CD4-positive, alpha-beta T cell treated with Interleukin-15 for 1 hour (primary cell): ENCODE measurements around the gene GALNT14.

Experiments used
- DNase-seq: peaks from one replicate; pipeline ENCODE4 v3.0.0-alpha.2; 2020

Gene GALNT14

DNA sequence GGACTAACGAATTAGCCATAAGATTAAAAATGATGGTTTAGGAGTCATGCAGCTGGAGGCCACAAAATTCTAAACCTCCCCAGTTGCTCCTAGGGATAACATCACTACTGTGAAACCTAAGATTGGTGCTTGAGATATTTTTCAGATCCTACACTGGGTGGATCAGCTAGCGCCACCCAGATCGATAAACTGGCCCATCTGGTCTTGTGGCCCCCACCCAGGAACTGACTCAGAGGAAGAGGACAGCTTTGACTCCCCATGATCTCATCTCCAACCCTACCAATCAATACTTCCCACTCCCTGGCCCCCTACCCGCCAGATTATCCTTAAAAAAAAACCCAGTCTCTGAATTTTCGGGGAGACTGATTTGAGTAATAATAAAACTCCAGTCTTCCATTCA, 5.5 kb downstream of the GALNT14 start:
- no peak for DNase-seq

DNA sequence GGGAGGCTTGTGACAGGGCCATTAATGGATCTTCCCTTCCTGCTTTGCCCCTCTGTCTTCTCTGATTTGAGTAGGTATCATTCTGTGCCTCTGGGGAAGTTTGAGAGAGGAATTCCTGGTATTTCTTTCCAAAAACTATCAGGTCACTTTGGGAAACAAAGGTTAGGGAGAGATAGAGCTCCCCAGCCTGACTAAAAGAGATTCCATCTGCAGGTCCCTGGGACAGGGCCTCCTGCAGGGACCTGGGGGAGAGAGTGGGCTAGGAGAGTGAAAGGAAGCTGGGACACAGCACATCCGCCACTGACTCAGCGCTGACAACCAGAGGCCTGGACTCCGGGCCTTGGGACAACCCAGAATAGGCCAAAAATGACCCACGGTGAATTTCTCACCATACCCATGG, 6.4 kb downstream of the GALNT14 start:
- DNase-seq = no peak

DNA sequence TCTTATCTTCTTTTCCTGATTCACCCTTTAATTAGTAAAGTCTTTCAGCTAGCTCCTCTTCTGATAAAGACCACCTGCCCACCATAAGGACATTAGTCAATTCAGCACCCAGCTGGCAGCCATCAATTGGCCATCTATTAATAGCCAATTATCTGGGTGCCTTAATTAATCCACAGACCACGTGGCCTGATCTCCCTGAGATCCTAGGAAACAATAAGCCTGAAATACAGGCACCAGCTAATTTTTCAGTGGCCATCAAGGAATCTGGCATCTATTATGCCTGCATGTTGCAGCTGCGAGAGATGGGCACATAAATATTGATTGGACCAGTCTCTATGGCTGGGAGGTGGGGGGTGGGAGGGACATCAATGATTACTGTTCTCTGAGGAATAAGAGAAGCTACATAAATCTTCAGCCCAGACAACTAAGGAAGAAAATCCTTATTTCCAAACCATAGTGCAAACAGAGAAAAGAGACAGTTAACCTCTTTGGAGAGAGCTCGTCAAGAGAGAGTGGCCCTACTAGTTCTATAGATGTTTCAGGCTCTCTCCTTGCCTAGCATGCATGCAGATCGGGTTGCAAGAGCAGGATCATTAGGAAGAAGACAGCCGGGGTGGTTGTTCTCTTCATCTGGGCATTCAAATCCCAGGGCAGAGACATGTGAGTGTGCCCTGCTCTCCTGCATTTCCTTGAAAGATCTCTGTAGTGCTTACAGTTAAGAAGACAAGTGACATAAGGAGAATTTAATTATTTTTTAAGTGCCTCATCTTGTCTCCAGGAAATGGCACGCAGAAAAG, 8.7 kb downstream of the GALNT14 start:
- DNase-seq = no peak

DNA sequence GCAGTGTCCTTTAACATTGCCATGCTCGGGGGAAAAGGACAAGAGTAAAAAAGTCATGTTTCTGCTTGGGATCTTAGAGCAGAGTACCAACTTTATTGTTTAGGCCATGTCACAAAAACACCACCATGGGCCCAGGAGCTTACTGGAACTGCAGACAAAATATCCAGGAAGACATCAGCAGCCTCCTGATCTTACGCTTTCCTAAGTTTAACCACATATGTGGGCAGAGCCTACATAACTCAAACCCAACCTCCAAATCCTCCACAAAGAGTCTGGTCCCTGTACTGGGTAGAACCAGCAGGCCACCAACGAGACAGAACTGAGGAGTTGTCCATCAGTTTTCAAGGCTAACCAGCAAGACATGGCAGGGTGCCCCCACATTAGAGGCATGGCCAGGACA, 10.3 kb downstream of the GALNT14 start:
- DNase-seq = no peak

DNA sequence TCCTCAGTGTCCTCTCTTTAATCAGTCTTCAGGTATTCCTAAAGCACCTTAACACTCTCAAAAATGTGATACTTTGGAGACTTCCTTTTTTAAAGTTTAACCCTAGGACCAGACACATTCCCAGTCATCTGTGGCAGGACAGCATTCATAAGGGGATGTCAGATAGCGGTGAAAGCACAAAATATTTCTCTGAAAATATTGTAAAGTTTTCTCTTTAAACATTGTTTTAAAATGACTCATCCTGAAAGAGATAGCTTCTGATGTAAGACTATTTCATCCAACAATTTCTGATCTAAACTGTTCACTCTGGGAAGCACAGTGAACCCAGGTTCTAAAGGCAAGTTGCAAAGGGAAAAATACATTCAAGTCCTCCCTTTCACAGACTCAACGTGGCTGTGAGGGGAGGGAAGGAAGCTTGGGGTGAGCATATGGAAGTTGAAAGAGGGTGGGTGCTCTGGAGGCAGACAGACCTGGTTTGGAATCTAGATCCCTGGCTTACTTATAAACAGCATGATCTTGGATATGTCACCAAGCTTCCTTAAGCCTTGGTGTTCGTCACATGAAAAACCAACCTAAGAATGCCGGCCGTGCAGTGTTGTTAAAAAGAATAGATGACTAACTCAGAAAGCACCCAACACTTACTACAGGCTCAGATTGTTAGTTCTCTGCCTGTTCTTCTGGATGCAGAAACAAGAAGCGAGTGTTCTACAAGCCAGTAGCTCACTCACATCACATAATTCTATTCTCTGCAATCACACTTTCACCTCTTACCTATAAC, 12.1 kb downstream of the GALNT14 start:
- DNase-seq = no peak

DNA sequence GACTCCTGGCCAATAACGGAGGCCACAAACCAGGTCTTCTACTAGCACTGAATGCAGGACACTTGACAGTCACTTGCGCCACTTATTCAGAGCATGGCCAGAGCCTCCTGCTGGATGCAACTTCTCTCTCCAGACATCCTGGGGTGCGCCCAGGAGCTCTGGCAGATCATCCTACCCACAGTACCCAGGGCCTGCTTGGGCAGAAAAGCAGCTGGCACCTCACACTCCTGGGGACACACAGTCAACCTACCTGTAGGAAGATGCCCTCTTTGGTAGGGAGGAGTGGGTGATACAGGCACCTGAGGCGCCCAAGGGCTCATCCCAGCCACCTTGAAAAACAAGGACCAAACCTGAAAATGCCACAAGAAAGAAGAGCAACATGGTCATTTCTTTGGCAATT, 13.3 kb downstream of the GALNT14 start:
- no peak for DNase-seq

DNA sequence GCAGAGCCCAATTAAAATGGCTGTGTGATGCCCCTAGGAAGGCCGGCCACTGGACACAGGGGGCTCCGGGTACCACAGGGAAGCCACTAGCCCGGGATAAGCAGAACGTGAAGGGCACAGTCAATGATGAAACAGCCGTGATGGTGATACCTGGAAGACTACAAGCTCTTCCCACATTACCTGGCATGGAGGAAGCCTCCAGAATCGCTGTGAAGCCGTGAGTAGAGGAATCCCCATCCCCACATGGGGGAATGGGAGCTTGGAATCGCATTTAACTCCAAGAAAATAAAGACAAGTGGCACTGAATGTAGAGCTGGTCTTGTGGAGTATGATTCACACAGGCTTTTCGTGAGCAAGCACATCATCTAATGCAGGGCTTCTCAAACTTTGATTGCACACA, 16.1 kb downstream of the GALNT14 start:
- DNase-seq = no peak

DNA sequence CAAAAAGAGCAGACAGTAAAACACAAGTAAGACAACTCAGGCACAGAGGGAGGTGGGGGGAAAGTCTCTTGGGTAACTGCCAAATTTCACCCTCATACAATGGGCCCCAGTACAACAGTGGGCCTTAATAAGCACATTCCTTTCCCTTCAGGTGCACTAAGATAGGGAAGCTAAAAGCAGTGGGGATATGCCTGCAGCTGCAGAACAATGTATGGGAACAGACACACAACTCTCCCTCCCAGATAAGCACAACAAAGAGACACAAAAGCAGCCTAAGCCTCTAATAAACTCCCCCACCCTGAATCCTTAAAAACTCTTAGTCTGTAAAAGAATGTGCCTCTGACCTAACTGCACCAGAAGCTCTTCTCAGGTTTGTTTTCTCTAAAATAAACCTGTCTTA, 24.5 kb downstream of the GALNT14 start:
- no peak for DNase-seq

DNA sequence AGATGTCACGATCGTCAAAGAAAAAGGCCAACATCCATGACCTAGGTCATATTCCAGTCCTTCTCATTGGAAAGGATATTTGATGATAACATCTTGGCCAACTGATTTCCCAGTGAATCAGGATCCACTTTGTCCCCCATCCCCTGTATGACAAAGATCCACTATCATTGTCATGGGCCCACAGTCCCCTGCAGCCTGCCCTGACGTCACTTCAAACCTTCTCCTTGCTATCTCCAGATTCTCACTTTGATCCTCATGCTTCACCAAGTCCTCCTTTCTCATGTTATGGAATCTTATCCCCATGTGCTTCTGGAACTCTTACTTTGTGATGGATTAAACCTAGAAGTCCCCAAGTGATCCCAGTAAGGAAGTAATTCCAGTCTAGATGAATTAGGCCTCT, 25.7 kb downstream of the GALNT14 start:
- DNase-seq = no peak

DNA sequence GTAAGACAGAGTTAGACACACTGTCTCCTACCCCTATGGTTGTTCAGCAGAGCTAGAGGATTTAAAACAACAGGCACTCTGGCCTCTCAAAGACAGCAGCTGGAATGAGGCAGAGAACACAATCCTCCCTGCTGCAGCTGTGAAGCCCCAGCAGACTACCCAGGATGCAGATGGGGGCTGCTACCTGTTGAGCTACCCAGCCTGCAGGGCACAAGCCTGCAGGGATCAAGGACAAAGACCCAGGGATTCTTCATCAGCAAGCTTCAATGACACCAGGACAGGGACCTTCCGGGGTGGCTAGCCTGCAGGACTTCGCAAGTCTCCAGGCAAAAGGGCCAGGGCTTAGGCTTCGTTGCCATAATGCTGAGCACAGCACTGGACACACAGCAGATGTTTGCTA, 27.2 kb downstream of the GALNT14 start:
- DNase-seq = no peak

DNA sequence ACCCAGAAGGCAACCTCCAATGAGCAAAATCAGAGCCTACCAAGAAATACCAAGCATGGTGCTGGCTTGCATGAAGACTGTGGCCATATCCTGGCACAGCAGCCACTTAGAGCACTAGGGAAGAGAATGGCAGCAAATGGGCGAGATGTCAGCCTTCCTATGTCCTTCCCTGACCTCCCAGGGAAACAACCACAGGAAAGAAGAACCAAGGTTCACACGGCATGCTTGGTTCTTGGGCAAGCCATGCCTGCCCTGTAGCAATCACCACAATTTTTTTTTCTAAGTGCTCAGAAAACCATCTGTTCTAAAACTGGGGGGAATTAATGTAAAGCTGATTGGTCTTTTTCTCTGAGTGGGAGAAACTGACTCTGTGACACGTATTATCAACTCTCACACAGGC, 27.8 kb downstream of the GALNT14 start:
- no peak for DNase-seq

DNA sequence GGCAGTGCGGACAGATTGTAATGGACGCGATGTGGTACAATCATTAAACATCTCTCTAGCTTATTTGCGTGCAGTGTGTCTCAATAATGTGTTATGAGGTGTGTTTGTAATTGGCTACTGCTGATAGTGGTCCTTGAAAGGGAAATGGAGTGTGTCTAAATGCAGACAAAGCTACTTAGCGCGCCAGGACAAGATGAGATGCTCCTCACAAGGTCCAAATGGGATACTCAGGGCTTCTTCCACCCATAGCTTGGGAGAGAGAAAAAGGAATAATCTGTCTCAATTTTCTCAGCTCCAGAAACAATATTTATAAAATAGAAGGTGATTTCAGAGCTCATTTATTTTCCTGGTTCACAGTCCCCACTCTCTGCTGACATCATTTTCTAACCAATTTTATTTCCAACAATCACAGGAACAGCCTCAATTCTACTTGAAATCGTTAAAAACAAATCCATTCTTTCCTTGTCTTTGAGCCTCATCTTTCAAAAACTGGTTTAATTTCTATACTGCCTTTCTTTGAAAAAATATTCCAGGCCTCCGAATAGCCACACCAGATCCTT, 28.5 kb downstream of the GALNT14 start:
- no peak for DNase-seq

DNA sequence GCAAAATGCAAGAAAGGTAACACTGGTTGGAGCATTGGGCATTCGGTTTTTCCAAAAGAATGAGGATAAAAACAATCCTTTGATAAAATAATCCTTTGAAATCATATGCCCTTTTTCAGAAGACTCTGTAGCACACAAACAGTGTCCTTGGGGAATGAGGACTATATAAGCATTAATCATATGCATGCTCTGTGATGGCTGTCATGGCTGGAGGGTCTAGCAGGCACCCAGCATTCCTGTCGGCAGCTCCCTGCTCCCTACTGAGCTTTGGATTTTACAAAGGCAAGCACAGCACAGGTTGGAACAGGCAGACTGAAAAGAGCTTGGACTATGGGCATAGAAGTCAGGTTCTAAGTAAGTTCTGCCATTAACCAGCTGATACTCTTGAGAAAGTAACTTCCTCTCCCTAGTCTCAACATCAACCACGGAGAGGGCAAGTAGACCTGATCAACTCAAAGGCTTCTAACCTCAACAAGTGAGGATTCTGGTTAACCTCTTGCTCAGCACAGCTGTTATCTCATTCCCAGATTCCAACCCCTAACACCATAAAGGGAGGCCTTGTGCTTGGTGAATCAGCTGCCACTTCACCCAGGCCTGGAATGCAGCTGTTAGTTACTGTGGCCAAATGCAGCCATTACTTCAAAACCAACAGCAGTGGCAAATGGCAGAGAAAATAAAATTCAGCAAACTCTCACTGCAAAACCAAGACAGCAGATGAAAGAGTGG, 29.5 kb downstream of the GALNT14 start:
- DNase-seq = no peak

DNA sequence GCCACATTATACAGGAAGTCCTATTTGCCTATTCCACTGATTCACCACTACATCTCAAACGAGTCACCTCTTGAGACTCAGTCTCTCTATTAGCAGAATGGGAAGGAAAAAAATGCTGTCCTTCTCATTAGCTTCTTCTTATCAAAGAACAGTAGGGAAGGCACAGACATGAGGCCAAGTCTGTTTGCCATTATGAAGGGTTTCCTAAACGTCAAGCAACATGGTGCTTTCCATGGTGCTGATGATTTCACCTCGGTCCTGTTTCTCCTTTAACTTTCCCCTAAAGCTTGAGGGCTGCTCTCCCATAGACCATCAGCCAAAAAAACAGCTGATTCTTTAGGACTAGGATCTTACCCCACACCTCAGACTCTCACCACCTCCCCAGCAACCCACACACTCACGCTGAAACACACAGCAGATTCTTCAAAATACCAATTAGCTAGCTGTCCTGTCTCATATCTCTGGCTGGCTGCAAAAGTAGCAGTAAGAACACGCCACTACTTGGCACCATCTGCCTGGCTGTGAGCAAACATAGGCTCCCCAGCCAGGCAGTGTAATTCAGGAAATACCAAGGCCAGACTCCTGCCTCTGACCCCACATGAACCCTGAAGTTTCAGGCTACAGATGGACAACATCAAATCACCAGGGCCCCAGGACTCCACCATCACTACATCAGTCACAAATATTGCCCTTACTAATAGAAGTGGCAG, 30.5 kb downstream of the GALNT14 start:
- no peak for DNase-seq

DNA sequence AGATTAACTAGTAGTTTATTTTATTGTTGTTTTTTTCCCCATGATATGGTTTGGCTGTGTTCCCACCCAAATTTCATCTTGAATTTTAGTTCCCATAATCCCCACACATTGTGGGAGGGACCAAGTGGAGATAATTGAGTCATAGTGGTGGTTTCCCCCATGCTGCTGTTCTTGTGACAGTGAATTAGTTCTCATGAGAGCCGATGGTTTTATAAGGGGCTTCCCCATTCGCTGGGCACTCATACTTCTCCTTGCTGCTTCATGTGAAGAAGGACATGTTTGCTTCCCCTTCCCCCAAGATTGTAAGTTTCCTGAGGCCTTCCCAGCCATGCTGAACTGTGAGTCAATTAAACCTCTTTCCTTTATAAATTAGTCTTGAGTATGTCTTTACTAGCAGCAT, 36.5 kb downstream of the GALNT14 start:
- DNase-seq = no peak

DNA sequence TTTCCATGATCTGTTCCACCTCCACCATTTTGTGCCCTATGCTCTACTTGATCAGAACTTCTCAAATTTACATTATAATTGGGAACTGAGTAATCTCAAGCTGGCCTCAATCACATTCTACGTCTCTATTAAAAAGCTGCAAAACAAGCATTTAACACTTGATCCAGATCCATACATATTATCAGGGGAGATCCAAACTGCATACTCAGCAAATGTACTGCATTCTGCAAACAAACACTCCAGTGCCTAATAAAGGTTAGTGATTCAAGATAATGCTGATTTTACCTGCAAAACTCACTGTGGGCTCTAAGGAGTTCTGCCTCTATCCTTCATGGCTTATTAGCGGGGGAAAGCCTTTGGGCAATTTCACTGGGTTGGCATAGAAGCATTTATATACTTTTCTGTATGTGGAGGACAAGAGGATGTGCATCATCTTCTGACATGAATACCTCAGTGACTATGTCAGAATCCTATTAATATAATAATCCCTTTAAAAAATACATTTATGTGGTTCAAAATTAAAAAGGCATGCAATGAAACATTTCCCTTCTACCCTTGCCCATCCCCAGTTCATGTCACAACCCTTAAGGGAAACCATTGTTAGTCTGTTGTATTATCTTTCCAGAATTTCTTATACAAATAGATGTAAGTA, 40.2 kb downstream of the GALNT14 start:
- no peak for DNase-seq

DNA sequence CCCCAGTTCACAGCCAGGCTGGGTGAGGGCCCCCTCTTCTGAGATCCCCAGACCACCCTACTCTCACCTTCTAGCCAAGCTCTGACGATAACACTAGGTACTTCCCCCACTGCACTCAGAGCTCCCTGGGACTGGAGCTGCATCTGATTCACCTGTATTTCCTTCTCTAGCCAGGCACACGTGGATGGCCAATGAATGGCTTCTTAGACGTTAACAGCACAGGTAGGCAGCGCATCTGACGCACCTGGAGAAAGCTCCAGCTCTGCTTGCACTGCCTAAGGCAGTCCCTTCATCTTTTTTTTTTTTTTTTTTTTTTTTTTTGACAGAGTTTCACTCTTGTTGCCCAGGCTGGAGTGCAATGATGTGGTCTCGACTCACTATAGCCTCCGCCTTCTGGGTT, 48.1 kb downstream of the GALNT14 start:
- DNase-seq = no peak

DNA sequence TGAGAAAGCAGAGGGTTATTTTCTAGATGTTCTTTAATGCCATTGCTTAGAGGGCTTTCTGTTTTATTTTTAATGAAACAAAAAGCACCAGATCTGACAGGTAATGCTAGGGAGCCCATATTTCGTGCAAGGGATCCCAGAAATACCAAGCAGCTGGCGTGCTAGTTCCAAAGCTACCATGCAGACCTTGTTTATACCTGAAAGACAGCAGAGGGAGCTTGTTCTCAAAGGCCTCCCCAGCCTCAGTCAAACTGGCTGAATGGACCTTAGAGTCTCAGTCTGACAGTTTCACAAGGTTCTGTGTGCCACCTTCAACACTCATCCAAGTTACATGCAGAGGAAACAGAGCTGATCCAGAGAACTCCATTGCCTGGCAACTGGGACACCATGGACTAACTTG, 48.6 kb downstream of the GALNT14 start:
- DNase-seq = no peak

DNA sequence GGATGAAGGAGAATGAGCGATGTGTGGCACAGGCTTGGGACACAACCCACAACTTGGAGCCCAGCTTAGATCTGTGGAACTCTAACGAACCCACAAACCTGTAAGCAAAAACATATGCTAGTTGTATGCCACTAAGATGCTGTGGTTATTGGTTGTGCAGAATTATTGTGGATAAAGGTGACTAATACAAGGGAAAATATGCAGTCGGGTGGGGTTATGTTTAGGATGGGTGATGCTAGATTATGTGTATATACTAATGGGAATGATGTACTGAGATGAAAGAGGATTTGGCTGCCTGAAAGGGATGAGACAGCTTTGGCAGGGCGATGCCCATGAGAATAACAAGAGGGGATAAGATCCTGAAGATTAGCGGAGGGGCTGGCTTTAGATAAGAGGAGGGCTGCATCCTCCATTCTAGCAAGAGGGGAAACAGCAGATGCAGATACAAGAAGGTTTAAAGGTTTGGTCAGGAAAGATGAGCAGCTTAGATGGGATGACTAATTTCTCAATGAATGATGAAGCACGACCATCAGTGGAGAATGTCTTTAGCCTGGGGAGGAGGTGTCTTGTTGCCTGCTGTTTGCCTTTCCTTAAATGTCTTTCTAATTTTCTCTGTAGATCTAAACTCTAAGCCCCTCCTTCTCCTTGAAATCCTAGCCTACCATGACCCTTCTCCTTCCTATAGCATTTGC, 49.6 kb downstream of the GALNT14 start:
- DNase-seq = no peak

DNA sequence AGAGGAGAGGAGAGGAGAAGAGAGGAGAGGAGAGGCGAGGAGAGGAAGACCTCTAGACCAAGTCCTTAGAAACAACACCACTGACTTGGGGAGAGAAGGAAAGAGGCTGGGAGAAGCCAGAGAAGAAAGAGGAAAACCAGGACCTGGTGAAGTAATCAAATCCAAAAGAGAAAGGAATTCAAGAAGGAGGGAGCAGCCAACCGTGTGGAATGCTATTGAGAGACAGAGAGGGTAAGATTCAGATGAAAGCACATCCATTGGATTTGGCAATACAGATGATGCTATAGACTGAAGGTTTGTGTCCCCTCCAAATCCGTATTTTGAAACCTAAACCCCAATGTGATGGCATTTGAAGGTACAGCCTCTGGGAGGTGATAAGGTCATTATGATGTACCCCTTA, 50.7 kb downstream of the GALNT14 start:
- no peak for DNase-seq

DNA sequence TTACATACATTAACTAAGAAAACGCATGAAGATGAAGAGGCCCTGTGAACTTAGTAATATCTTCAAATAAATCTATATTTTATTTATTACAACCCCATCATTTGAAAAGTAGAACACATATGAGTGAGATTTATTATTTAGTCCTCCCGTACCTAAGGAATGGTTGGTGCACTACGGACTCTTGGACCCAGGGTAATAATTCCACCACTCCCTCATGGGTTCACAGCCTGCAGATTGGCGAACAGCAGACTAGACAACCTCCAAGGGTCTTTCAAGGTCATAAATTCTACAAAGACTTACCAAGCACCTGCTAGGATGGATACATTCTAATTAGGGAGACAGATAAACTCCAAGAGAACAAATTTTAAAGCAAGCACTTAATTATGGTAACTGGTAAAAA, 51.6 kb downstream of the GALNT14 start:
- DNase-seq = no peak
